CD4-positive, alpha-beta T cell treated with Interleukin-15 for 1 hour (primary cell): Measurements from ENCODE around the gene YWHAH.

Source experiments
- DNase-seq: peaks from one replicate; pipeline ENCODE4 v3.0.0-alpha.2; 2020

YWHAH gene

DNA sequence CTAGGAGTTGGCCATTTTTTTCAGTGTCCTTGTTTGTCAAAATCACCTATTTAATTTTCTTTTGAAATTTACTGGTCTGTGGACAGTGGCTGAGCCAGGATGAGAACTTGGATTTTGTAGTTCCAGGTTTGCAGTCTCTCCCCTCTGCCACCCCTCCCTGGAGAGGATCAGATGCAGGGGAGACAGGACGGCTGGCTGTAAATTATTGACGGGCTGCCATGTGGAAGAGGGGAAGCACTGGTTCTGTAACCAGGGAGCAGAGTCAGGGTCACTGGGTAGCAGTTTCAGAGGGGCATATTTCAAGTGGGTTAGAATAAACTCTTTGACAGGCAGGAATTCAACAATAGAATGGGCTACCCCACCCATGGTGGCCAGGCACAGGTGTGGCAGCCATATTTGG is 20.6 kb upstream of the YWHAH start:
- no peak for DNase-seq

DNA sequence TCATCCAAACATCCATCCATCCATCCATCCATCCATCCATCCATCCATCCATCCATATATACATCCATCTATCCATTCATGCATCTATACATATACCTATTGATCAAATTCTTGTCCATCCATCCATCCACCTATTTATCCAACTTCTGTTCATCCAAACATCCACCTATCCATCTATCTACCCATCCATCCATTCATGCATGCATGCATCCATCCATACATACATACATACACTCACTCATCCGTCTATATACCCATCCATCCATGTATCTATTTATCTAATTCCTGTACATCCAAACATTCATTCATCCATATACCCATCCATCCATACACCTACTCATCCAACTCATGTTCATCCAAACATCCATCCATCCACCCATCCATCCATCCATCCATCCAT is 19.3 kb upstream of the YWHAH start:
- DNase-seq = no peak

GRCh38 chr22:31926024-31926423 is 18.3 kb upstream of the YWHAH start:
- no peak for DNase-seq

DNA sequence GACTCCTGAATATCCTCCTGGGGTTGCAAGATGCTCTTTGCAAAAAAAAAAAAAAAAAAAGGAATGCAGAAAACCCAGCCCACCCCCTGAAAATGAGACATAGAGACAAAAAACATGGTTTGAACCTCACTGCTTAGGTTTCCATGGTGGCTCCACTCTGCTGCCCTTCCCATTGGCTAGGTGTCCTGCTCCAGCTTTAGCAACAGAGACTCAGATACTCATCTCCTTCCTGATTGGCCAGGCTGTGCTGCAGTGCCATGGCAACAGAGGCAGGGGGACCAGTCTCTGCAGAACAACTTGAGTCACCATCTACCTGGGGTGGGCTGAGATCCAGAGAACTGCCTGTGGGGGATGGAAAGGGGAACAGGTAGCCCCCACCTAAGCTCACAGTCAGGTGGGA is 17.4 kb upstream of the YWHAH start:
- no peak for DNase-seq

- no peak for DNase-seq
These were observed 16.8 kb upstream of the YWHAH start for GRCh38 chr22:31927562-31927961.

- no peak for DNase-seq
These were observed 15.0 kb upstream of the YWHAH start for GRCh38 chr22:31929167-31929930.

DNA sequence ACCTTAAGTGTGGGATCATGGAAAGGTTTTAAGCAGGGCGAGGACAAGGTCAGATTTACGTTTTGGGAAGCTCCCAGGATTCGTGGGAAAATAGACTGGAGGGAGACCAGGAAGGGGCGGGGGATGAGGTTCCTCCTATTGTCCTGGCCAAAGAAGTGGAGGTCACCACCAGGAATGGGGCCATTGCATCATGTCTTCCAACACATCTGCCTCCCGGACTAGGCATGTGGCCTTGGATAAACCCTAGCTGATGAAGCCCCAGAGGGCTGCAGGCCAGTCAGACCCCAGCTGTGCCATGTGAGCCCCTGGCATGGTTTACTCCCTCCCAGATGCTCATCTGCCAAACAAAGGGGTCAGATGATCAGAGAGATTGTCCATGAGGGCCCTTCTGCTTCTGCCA is 11.5 kb upstream of the YWHAH start:
- DNase-seq = no peak

DNA sequence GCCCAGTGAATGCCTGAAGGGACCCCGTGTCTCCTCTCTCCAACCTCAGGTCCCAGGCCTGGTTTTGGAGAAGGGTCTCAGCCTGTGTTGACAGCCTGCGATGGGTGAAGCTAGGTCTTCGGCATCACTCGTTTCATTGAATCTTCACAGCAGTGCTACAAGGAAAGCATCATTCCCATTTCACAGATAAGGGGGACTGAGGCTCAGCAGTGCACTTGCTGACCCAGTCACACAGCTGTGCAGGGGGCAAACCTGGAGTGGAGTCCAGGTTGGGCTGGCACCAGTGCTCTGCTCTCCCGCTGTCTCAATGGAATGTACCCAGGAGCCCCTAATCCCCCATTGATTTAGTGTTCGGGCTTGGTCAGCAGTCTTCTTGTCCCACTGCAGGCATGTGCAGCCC is 10.9 kb upstream of the YWHAH start:
- no peak for DNase-seq

- no peak for DNase-seq
These were observed 10.4 kb upstream of the YWHAH start for GRCh38 chr22:31933816-31934482.

DNA sequence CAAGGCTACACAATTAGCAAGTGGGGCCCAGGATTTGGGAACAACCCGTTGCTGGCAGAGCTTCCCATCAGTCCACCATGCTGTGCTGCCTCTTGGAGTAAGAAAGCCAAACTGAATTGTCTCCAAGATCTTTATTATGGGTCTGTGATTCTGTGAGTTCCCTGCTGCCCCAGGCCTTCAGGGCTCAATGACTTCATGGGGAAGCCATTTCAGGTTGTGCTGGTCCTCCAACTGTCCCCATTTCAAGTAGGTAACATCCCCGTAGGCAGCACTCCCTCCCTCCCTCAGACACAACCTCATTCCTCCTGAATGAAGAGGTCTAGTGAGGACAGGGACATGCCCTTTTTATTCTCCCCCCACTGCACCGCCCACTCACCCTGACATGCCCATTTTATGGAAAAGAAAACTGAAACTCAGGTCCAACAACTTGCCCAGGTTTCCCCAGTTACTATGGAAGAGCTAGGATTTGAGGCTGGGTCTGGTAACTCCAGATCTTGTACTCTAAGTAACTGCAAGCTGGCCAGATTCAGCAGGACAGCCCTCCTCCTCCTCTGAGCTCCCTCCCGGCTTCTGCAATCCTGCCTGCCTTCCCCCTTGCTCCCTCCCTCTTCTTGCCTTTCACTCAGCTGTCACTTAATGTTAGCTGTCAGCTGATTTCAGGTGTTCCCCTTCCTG is 8.2 kb upstream of the YWHAH start:
- no peak for DNase-seq

DNA sequence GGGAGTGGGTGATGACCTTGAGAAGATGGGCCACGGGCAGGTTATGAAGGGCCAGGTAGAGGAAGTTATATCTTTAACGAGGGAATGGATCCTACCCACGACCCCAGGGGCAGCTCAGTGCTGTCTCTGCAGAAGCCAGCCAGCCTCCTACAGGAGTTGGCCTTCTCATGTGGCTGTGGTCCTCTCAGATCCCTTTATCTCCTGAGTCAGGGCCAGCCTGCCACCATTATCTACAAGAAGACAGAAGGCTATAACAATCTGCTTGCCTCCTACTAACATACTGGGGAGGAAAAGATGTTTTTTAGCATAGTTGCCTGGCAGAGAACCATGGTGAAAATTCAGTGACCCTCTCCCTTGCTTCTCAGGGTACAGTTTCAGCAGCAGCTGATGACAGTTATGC is 7.0 kb upstream of the YWHAH start:
- DNase-seq = no peak

DNA sequence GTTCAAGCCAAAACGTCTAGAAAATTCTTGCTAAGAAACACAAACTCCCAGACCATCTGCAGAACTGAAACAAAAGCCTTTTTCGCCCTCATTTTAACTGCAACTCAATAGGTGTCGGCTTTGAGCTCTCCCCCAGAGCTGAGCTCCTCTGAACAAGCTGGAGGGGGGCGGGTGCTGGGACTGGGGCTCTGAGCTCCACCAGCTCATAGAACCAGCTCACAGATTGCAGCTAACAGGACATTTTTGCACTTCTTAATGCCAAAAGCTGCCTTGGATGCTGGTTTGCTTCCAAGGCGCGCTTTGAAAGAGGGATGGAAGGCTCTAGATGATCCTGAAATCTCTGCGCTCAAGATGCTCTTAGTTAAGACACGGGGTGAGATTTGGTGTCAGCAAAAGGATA is 6.0 kb upstream of the YWHAH start:
- no peak for DNase-seq

DNA sequence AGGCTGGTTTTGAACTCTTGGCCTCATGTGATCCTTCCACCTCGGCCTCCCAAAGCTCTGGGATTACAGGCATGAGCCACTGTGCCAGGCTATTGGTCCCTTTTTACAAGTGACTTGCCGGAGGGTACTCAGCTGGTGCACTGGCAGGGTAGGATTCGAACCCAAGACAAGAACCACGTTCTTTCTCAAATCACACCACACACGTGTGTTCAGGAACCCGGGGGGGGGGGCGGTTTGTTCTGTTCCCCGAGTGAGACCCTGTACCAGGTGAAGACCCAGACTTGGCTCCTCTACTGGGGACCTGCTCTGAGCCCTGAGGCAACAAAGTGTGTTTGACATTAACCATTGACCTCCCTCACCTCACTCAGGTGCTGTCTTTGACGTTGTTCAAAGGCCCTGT is 3.8 kb upstream of the YWHAH start:
- no peak for DNase-seq

GRCh38 chr22:31942091-31942490 is 2.2 kb upstream of the YWHAH start:
- DNase-seq = no peak

DNA sequence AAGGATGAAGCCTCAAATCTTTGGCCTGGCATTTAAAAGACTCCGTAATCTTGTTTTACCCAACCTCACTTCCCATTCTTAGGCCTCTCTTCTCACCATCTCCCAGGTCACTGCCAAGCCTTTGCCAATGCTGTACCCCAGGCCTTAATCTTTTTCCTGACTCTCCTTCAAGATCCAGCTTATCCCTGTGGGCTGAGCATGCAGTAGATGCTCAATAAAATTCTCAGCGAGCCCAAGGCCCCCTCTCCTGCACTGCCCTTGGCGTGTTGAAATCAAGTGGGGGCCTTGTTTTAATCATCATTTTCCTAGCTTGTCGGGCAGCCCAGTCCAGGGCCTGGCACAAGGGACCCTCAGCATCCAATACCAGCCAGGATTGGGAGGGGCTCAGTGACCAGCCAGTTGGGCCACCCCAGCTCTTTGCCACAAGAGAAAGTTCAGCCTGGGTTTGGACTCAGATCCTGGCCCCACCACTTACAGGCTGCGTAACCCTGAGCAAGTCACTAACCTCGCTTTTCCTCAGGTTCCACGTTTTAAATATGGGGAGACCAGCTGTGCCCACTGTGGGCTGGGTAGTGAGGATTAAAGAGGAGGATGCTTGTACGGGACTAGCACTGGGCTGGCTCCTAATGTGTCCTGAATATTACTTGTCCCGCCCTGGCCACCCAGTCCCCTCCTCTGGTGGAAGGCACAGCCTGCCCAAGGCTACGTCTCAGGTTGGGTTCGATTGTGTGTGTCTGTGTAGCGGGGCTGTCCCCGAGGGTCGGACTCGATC is 943 bp upstream of the YWHAH start:
- DNase-seq = no peak

DNA sequence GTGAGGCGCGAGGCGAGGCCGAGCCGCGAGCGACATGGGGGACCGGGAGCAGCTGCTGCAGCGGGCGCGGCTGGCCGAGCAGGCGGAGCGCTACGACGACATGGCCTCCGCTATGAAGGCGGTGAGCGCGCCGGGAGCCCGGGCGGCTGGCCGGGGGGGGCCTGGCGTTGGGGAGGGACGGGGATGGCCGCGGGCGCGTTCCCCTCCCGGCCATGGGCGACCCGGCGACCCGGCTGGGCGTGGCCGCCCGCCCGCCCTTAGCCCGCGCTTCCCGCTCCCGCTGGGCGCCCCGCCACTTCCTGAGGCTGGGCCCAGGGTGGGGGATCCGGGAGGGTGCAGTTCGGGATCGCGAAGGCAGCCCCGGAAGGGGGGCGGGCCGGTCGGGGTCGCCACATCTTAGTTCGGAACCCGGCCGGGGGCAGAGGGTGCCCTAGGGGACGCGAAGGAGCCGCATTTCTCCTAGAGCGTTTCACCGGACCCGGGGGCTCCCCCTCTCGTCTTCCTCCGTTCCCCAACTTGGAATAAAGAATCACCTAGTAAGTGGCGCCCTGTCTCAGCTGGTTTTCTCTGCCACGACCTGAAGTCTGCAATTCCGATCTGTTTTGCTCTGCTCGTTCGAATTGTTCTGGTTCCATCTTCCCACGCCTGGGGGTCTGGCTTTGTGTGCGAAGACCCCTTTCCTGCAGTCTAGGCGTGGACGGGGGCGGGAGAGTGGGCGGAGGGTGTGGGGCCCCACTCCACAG is 536 bp downstream of the YWHAH start:
- DNase-seq = no peak

DNA sequence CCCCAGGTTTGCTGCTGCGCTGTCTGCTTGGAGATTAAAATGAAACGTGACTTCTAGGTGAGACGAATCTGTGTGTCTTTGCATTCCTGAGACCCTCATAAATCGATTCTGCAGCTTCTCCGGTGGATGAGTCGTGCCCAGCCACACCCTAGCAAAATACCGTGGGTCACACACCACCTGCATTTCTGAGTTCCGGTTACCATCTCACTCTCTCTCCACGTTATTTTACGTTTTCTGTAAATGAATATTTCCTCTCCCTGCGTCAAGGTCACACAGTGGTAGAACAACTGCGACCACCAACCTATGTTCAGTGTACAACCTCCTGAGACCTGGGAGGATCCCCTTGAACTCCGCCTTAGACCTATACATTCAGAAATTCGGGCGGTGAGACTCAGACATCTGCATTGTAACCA is 1.1 kb downstream of the YWHAH start:
- DNase-seq = no peak

- no peak for DNase-seq
These were observed 1.8 kb downstream of the YWHAH start for GRCh38 chr22:31945971-31946680.

DNA sequence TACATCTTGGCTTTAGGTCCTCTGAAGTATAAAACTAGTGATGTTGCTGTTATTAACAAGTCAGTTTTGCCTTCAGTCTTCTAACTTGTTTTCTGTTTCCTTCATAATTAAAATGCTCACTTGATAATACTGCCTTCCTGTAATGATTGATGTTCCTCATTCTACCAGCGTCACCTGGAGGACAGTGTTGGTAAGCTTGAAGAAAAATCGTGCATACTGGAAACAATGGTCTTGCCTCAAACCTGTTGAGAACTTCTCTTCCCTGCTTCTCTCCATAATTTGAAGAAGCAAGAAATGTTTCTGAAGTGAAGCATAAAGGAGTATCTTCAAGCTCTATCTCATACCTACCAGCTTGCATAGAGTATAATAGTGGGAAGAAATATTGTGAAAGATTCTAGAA is 3.0 kb downstream of the YWHAH start:
- DNase-seq = no peak

GRCh38 chr22:31948002-31948401 is 3.7 kb downstream of the YWHAH start:
- DNase-seq = no peak

DNA sequence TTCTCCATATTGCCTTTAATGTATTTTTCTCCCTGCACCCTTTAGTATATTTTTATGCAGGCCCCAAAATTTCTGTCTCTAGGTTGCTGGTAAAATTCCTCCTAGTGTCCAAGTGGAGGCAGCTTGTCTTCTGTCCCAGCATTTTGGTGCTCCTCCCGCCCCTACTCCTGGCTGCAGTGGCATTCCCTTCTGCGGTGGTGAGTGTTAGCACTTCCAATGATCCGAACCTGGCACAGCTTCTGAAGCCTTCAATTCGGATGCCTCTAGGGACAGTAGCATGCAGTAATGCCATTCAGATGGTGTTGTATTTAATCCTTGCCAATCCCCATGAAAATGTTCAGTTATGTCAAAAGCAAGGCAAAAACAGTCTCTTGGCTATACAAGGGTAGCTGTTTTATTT is 5.9 kb downstream of the YWHAH start:
- no peak for DNase-seq
